Adrenal gland (tissue), 5 donors: Measurements from ENCODE around the gene SYNPO.

Experiments used
- CTCF ChIP-seq, 6 experiments: fragments of 450-650 bp in 4 of 6; fragments of 200-600 bp in 2 of 6; sonication (generic) in 1 of 6; IDR thresholded peaks; 1 replicate in 5 of 6; 2 replicates in 1 of 6; pipeline versions ENCODE4 v1.5.1 to v1.8.0; 2016 to 2021; ENCODE audit warnings: antibody characterized with exemption in 6 of 6, mild to moderate bottlenecking in 2 of 6, moderate library complexity in 1 of 6
- POLR2A ChIP-seq, 2 donors: fragments of 450-650 bp; IDR thresholded peaks; one replicate each; pipeline ENCODE4 v1.6.1; 2017; ENCODE audit warnings: antibody characterized with exemption in 2 of 2, mild to moderate bottlenecking in 2 of 2, moderate library complexity in 1 of 2
- donor health status: DM: no; HTN: no; CAD: no.

GRCh38 chr5:150596826-150597225 lies 43.6 kb upstream of the SYNPO start:
- TF ChIP-seq CTCF (IDR thresholded peaks at IDR 0.05), result no peak
- no peak for TF ChIP-seq POLR2A (IDR thresholded peaks at IDR 0.05)
